Measurements from ENCODE around the gene HDAC6.

DNA sequence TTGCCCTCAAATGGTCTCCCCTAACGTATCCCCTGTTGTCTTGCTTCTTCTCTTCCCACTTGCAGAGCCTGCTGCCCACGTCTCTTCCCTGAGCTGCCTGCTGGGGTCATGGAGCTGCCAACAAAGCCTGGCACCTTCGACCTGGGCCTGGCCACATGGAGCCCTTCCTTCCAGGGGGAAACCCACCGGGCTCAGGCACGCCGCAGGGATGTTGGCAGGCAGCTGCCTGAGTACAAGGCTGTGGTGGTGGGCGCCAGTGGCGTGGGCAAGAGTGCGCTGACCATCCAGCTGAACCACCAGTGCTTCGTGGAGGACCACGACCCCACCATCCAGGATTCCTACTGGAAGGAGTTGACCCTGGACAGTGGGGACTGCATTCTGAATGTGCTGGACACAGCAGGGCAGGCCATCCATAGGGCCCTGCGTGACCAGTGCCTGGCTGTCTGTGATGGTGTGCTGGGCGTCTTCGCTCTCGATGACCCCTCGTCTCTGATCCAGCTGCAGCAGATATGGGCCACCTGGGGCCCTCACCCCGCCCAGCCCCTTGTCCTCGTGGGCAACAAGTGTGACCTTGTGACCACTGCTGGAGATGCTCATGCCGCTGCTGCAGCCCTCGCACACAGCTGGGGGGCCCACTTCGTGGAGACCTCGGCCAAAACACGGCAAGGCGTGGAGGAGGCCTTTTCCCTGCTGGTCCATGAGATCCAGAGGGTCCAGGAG, 27.3 kb downstream of the HDAC6 start:
- TF ChIP-seq, protein P1, sequence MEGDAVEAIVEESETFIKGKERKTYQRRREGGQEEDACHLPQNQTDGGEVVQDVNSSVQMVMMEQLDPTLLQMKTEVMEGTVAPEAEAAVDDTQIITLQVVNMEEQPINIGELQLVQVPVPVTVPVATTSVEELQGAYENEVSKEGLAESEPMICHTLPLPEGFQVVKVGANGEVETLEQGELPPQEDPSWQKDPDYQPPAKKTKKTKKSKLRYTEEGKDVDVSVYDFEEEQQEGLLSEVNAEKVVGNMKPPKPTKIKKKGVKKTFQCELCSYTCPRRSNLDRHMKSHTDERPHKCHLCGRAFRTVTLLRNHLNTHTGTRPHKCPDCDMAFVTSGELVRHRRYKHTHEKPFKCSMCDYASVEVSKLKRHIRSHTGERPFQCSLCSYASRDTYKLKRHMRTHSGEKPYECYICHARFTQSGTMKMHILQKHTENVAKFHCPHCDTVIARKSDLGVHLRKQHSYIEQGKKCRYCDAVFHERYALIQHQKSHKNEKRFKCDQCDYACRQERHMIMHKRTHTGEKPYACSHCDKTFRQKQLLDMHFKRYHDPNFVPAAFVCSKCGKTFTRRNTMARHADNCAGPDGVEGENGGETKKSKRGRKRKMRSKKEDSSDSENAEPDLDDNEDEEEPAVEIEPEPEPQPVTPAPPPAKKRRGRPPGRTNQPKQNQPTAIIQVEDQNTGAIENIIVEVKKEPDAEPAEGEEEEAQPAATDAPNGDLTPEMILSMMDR (conservative IDR thresholded peaks at IDR 0.05; ENCODE audit: low read depth, low read length), result no peak
- TF ChIP-seq EZH2 (IDR thresholded peaks at IDR 0.05; ENCODE audit: borderline replicate concordance, low read depth, low read length, poor library complexity, severe bottlenecking), result no peak

Data from A673 (cell line).